T-helper 2 cell (primary cell): ENCODE results near the gene NT5C1B.

Experiments used
- DNase-seq, 5 experiments: peaks; one replicate each; pipeline versions ENCODE4 v3.0.0 to v3.0.0-alpha.2; 2012 to 2022

The NT5C1B gene

GRCh38 chr2:18514526-18515461 is 74.6 kb downstream of the NT5C1B start:
- no peak for DNase-seq
